Heart right ventricle (tissue), 16 donors: ENCODE measurements around the gene TMEM132D. TPM values are rescaled to one million over a fixed set of nuclear protein-coding genes. Genes with fewer than 3 reads are reported as not detected.

Experiments
- ATAC-seq, 8 donors: fragments of 200-7000 bp; cut with Tn5 transposase; one replicate each; pipeline ENCODE4 v1.9.1; 2020; ENCODE audit warnings: mild to moderate bottlenecking in 8 of 8, moderate library complexity in 8 of 8, moderate number of reproducible peaks in 1 of 8
- DNase-seq, 2 donors: peaks; one replicate each; pipeline ENCODE4 v3.0.0-alpha.2; 2020
- H3K27ac ChIP-seq, 10 donors: fragments of 200-600 bp; sonication (generic) in 2 of 10; one replicate each; pipeline versions ENCODE4 v1.5.0 to v1.8.0; 2020 to 2022; ENCODE audit warnings: mild to moderate bottlenecking in 3 of 10
- H3K27me3 ChIP-seq, 7 donors: fragments of 200-600 bp; one replicate each; pipeline ENCODE4 v1.8.0; 2021 to 2022; ENCODE audit warnings: mild to moderate bottlenecking in 2 of 7
- H3K36me3 ChIP-seq, 9 donors: fragments of 200-600 bp; sonication (generic) in 1 of 9; one replicate each; pipeline versions ENCODE4 v1.5.0 to v1.8.0; 2020 to 2022; ENCODE audit warnings: mild to moderate bottlenecking in 2 of 9
- H3K4me1 ChIP-seq, 9 donors: fragments of 200-600 bp; sonication (generic) in 1 of 9; one replicate each; pipeline versions ENCODE4 v1.5.0 to v1.8.0; 2020 to 2022; ENCODE audit warnings: mild to moderate bottlenecking in 4 of 9
- H3K4me3 ChIP-seq, 10 donors: fragments of 200-600 bp; sonication (generic) in 2 of 10; one replicate each; pipeline versions ENCODE4 v1.5.0 to v1.8.0; 2020 to 2022; ENCODE audit warnings: mild to moderate bottlenecking in 7 of 10, moderate library complexity in 2 of 10
- H3K9me3 ChIP-seq, 11 donors: fragments of 200-600 bp in 10 of 11; sonication (generic) in 2 of 11; one replicate each; pipeline versions ENCODE4 v1.5.0 to v1.8.0; 2013 to 2022; ENCODE audit warnings: mild to moderate bottlenecking in 2 of 11, control low read depth in 1 of 11, moderate library complexity in 1 of 11
- WGBS, 2 donors: extraction: QIAGEN DNeasy Blood & Tissue Kit; methylation state at CpG; one replicate each; pipeline ENCODE4 v1.1.7; 2013; ENCODE audit warnings: inconsistent platforms in 1 of 2; 5-methylcytosine and 5-hydroxymethylcytosine counted together
- intact Hi-C, 10 donors: fragments of 100-400 bp; cut with DNase I; formaldehyde crosslinking; loops; one replicate each; pipeline versions ENCODE4 v1.11.1 to v1.14.2; 2022
- polyA plus RNA-seq, 2 donors: library from polyadenylated mRNA; stranded (reverse); fragments of 200-250 nt; gene quantifications; one replicate each; pipeline ENCODE4 v1.2.3, GENCODE V29; 2013
- total RNA-seq, 10 donors: library from RNA; stranded (reverse); fragmentation: NEBNext Ultra II Directional in 3 of 10; extraction: Animal tissue kit (Norgen Biotek cat#: 25700) in 3 of 10; gene quantifications; one replicate each; pipeline versions ENCODE4 v1.2.1 to v1.2.4, GENCODE V29; 2021 to 2023
- TF ChIP-seq, protein P1 (sequence below), 9 donors: fragments of 200-600 bp; sonication (generic) in 2 of 9; IDR thresholded peaks; one replicate each; pipeline versions ENCODE4 v1.5.0 to v1.8.0; 2021 to 2022; ENCODE audit warnings: antibody characterized with exemption in 9 of 9, mild to moderate bottlenecking in 5 of 9, moderate library complexity in 1 of 9
- donor health status: Arrhythmogenic right ventricular cardiomyopathy.
- donor health status: ischemic (EF 13 %, LVEDD 7.1; RV severe dilation, severe dysfunction).
- donor health status: healthy with polysubstance abuse.
- donor health status: DM: no; HTN: yes; CAD: no.
- donor health status: DM: no; HTN: no; CAD: no.
- donor health status: ischemic (EF 25% LVEDD 6.9; RV normal size, moderate dysfunction).
- donor health status: ischemic (EF 25% LVEDD 5.7; RV mildly dilated, moderate dysfunction).
- donor health status: healthy.
- donor health status: DM: yes; HTN: yes; CAD: no.
- donor health status: Ischemic cardiomyopathy.
- donor health status: ischemic (EF 35%, LVEDD 5.7; RV mildly dilated, moderate dysfunction).
- donor health status: nonischemic (EF 11% LVEDD 7.7; RV severe dilation, severe dysfunction).
- donor health status: DM: yes; HTN: yes; CAD: no.
- donor health status: PGD.
- donor health status: ischemic (EF 29% LVEDD 5.4; RV normal size, mild dysfunction).
- donor health status: nonischemic (EF 23%, LVEDD 6.1; RV moderate dilation, normal function).

Gene TMEM132D
- total and polyA plus RNA-seq, 12 donors, result not detected

DNA sequence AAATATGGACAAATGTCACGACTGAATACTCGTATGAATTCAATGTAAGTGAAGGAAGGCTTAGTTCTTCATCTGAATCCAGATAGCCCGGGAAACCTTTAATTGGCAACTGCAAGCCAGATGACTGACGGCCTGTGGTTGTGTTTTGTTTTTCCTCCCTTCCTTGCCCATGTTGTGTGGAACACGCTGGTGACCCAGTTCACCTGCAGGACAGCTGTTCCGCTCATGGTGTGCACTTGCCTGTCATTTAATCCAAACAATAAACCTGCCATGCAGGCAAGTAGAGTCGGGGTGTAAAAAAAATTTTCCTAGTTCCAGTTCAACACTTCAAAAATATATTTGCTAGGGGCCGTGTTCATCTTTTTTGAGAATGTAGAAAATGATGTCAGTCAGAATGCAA is 88.0 kb downstream of the TMEM132D start:
- DNase-seq (no peak), ATAC-seq (no peak)
- 71 to 73% methylated on average over 8 of the region's 8 CpGs for WGBS, 2 donors
- no peaks in the 10 kb centered on the region for H3K4me1 ChIP-seq
- no peaks in the 10 kb centered on the region for H3K27me3 ChIP-seq
- intact Hi-C loops, result no loop called here
- H3K27ac ChIP-seq, result no peak overlapping the region
- H3K4me3 ChIP-seq, result no peak overlapping the region
- peaks cover 0 to 7% (median 0%) of the 10 kb centered on the region in 11 donors for H3K9me3 ChIP-seq
- TF ChIP-seq, protein P1, sequence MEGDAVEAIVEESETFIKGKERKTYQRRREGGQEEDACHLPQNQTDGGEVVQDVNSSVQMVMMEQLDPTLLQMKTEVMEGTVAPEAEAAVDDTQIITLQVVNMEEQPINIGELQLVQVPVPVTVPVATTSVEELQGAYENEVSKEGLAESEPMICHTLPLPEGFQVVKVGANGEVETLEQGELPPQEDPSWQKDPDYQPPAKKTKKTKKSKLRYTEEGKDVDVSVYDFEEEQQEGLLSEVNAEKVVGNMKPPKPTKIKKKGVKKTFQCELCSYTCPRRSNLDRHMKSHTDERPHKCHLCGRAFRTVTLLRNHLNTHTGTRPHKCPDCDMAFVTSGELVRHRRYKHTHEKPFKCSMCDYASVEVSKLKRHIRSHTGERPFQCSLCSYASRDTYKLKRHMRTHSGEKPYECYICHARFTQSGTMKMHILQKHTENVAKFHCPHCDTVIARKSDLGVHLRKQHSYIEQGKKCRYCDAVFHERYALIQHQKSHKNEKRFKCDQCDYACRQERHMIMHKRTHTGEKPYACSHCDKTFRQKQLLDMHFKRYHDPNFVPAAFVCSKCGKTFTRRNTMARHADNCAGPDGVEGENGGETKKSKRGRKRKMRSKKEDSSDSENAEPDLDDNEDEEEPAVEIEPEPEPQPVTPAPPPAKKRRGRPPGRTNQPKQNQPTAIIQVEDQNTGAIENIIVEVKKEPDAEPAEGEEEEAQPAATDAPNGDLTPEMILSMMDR (IDR thresholded peaks at IDR 0.05), result no peak
- no peaks in the 10 kb centered on the region for H3K36me3 ChIP-seq

DNA sequence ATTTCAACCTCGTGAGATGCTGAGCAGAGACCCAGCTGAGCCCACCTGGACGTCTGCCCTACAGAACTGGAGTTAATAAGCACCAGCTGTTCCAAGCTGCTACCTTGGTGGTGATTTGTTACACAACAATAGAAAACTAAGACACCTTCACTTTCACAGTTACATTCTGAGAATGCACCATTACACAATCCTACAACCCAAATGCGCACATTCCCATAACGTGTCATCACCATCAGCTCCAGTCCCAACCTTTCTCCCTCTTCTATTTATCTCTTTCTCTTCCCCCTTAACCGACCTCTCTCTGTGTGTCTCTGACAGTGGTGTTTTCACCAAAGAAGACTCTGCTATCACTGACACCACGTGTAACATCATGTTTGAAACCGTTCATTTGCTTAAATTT is 91.9 kb downstream of the TMEM132D start:
- no peak overlapping the region for H3K27ac ChIP-seq
- no peak for DNase-seq
- H3K36me3 ChIP-seq, result no peaks in the 10 kb centered on the region
- H3K27me3 ChIP-seq, result no peaks in the 10 kb centered on the region
- intact Hi-C loops, result no loop called here
- ATAC-seq, result no peak
- H3K9me3 ChIP-seq, result peaks cover 0 to 17% (median 0%) of the 10 kb centered on the region in 11 donors
- TF ChIP-seq, protein P1 (IDR thresholded peaks at IDR 0.05), result no peak
- 66 to 68% methylated on average over 7 of the region's 7 CpGs for WGBS, 2 donors
- no peaks in the 10 kb centered on the region for H3K4me1 ChIP-seq
- H3K4me3 ChIP-seq, result no peak overlapping the region

DNA sequence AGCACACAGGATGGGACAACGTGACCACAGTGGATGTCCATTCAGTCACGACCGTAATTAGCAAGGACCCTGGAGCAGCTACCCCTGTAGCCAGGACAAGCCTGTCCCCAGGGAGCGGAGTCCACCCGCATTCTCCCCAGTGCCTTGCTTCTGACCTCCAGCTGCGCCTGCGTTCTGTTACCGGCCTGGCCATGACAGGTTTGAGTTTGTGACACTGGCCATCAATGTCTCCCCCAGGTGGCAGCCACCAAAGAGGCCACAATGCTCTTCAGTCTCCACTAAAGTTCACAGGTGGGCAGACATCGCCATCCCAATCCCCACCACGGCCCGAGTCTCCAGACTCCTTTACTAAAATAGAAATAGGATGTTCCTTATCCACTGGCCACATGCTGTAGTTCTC is 96.7 kb downstream of the TMEM132D start:
- ATAC-seq (no peak), DNase-seq (no peak)
- Histone ChIP-seq H3K4me1 (no peaks in the 10 kb centered on the region), H3K36me3 (no peaks in the 10 kb centered on the region), H3K27me3 (no peaks in the 10 kb centered on the region), H3K27ac (no peak overlapping the region), H3K9me3 (peaks cover 0 to 13% (median 0%) of the 10 kb centered on the region in 11 donors), H3K4me3 (no peak overlapping the region)
- 73 to 83% methylated on average over 11 of the region's 11 CpGs for WGBS, 2 donors
- TF ChIP-seq, protein P1 (IDR thresholded peaks at IDR 0.05), result no peak
- intact Hi-C loops, result no loop called here

DNA sequence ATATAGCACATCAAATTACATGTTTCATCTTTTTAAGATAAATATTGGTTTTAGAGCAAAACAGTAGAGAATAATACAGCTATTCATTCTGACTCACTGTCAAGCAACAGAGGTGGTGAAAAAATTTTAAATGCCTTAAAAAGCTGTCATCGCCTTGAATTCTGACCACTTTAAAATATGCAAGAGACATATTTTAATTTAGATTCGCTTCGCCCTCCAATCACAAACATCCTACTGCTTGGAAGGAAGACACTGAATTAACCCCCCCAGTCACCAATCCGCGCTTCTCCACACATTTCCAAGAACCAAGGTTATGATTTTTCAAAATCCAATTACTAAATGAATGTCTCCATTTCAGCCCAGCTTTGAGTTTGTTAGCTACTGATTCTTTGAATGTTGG is 112.4 kb downstream of the TMEM132D start:
- 79 to 81% methylated on average over 5 of the region's 5 CpGs for WGBS, 2 donors
- no peak overlapping the region for H3K4me3 ChIP-seq
- H3K9me3 ChIP-seq, result peaks cover 0 to under 1% (median 0%) of the 10 kb centered on the region in 11 donors

More for the DNA sequence above, 112.4 kb downstream of the TMEM132D start:
- Histone ChIP-seq H3K36me3 (no peaks in the 10 kb centered on the region), H3K4me1 (no peaks in the 10 kb centered on the region), H3K27me3 (peaks cover 0 to 8% (median 4%) of the 10 kb centered on the region in 7 donors), H3K27ac (no peak overlapping the region)
- TF ChIP-seq, protein P1 (IDR thresholded peaks at IDR 0.05), result no peak
- DNase-seq, result no peak
- intact Hi-C loops, result no loop called here
- no peak for ATAC-seq
